HepG2 (cell line): Measurements from ENCODE around the gene TTC31. TPM values are rescaled to one million over a fixed set of nuclear protein-coding genes. Genes with fewer than 3 reads are reported as not detected.

Source experiments
- CBX5 ChIP-seq: sonication (generic); formaldehyde crosslinking; IDR thresholded peaks from 2 replicates; pipeline ENCODE4 v1.4.0; 2020; ENCODE audit warnings: missing genetic modification reagents, borderline replicate concordance
- CREB3 ChIP-seq: sonication (generic); formaldehyde crosslinking; IDR thresholded peaks from 2 replicates; pipeline ENCODE4 v1.5.0; 2020; ENCODE audit warnings: missing genetic modification reagents
- FOXK1 ChIP-seq: sonication (generic); formaldehyde crosslinking; IDR thresholded peaks from 2 replicates; pipeline ENCODE4 v1.4.0; 2020; ENCODE audit warnings: low read depth, missing genetic modification reagents, borderline replicate concordance
- FOXM1 ChIP-seq: sonication (generic); formaldehyde crosslinking; IDR thresholded peaks from 2 replicates; pipeline ENCODE4 v1.5.0; 2020; ENCODE audit warnings: missing genetic modification reagents
- HINFP ChIP-seq: sonication (generic); formaldehyde crosslinking; IDR thresholded peaks from 2 replicates; pipeline ENCODE4 v1.4.0; 2020; ENCODE audit warnings: low read depth, mild to moderate bottlenecking, missing genetic modification reagents
- LBX2 ChIP-seq: sonication (generic); formaldehyde crosslinking; IDR thresholded peaks from 2 replicates; pipeline ENCODE4 v1.5.0; 2020; ENCODE audit warnings: missing genetic modification reagents, mild to moderate bottlenecking, borderline replicate concordance
- MYNN ChIP-seq: sonication (generic); formaldehyde crosslinking; IDR thresholded peaks from 2 replicates; pipeline ENCODE4 v1.4.0; 2020; ENCODE audit warnings: mild to moderate bottlenecking, low read depth, missing genetic modification reagents
- RFXAP ChIP-seq: sonication (generic); formaldehyde crosslinking; IDR thresholded peaks from 2 replicates; pipeline ENCODE4 v1.4.0; 2020; ENCODE audit warnings: missing genetic modification reagents, borderline replicate concordance
- SETDB1 ChIP-seq: sonication (generic); formaldehyde crosslinking; IDR thresholded peaks from 2 replicates; pipeline ENCODE4 v1.5.1; 2020; ENCODE audit warnings: missing genetic modification reagents, mild to moderate bottlenecking, borderline replicate concordance
- SP140L ChIP-seq: sonication (generic); formaldehyde crosslinking; IDR thresholded peaks from 2 replicates; pipeline ENCODE4 v1.4.0; 2020; ENCODE audit warnings: missing genetic modification reagents, borderline replicate concordance
- THAP8 ChIP-seq: sonication (generic); formaldehyde crosslinking; IDR thresholded peaks from 2 replicates; pipeline ENCODE4 v1.5.1; 2020; ENCODE audit warnings: missing genetic modification reagents, mild to moderate bottlenecking, borderline replicate concordance
- TOPORS ChIP-seq: sonication (generic); formaldehyde crosslinking; IDR thresholded peaks from 2 replicates; pipeline ENCODE4 v1.8.0; 2023; ENCODE audit warnings: mild to moderate bottlenecking, missing genetic modification reagents
- ZFP90 ChIP-seq: sonication (generic); formaldehyde crosslinking; IDR thresholded peaks from 2 replicates; pipeline ENCODE4 v1.8.0; 2022; ENCODE audit warnings: missing genetic modification reagents, mild to moderate bottlenecking, inconsistent platforms, borderline replicate concordance
- ZFYVE20 ChIP-seq: sonication (generic); formaldehyde crosslinking; IDR thresholded peaks from 2 replicates; pipeline ENCODE4 v1.8.0; 2023; ENCODE audit warnings: low read depth, mild to moderate bottlenecking, moderate library complexity, missing genetic modification reagents, borderline replicate concordance
- ZNF143 ChIP-seq: sonication (generic); formaldehyde crosslinking; IDR thresholded peaks from 2 replicates; pipeline ENCODE4 v1.4.0; 2020; ENCODE audit warnings: missing genetic modification reagents
- ZNF281 ChIP-seq: sonication (generic); formaldehyde crosslinking; IDR thresholded peaks from 2 replicates; pipeline ENCODE4 v1.4.0; 2020; ENCODE audit warnings: missing genetic modification reagents, borderline replicate concordance
- ZNF367 ChIP-seq: sonication (generic); formaldehyde crosslinking; IDR thresholded peaks from 2 replicates; pipeline ENCODE4 v1.4.0; 2020; ENCODE audit warnings: missing genetic modification reagents, borderline replicate concordance
- ZNF572 ChIP-seq: sonication (generic); formaldehyde crosslinking; IDR thresholded peaks from 2 replicates; pipeline ENCODE4 v1.5.1; 2020; ENCODE audit warnings: mild to moderate bottlenecking, missing genetic modification reagents
- ZNF605 ChIP-seq: sonication (generic); formaldehyde crosslinking; IDR thresholded peaks from 2 replicates; pipeline ENCODE4 v1.8.0; 2022; ENCODE audit warnings: mild to moderate bottlenecking, missing genetic modification reagents
- ZNF761 ChIP-seq: sonication (generic); formaldehyde crosslinking; conservative IDR thresholded peaks from 2 replicates; pipeline ENCODE4 v1.4.0; 2020; ENCODE audit warnings: mild to moderate bottlenecking, missing genetic modification reagents
- ZNF782 ChIP-seq: sonication (generic); formaldehyde crosslinking; IDR thresholded peaks from 2 replicates; pipeline ENCODE4 v1.4.0; 2020; ENCODE audit warnings: missing genetic modification reagents, mild to moderate bottlenecking, borderline replicate concordance
- ZNF850 ChIP-seq: sonication (generic); formaldehyde crosslinking; conservative IDR thresholded peaks from 2 replicates; pipeline ENCODE4 v1.9.0; 2021; ENCODE audit warnings: mild to moderate bottlenecking, missing genetic modification reagents
- polyA plus RNA-seq, 8 experiments: library from polyadenylated mRNA; depleted of rRNA in 3 of 8; stranded (reverse) in 7 of 8; unstranded in 1 of 8; fragments of >200 nt; fragmentation: Illumina TruSeq in 4 of 8; extraction: Trizol in 4 of 8; gene quantifications; 2 replicates each; pipeline versions ENCODE4 v1.2.1 to v1.2.3, GENCODE V29; 2011 to 2016; ENCODE audit warnings: low read depth in 4 of 8, missing spikeins in 1 of 8, mixed read lengths in 1 of 8; ENCODE audit not compliant: insufficient read depth in 1 of 8
- total RNA-seq, 5 experiments: library from RNA; depleted of rRNA; stranded (reverse); fragments of >200 nt; fragmentation: Illumina TruSeq; extraction: Trizol; gene quantifications; 2 replicates each; pipeline ENCODE4 v1.2.3, GENCODE V29; 2016; ENCODE audit warnings: low read depth in 1 of 5

TTC31 gene
- total and polyA plus RNA-seq, 2 of the 13 experiments (the other 11 are each of a cell fraction or from before 2014, with no cell fraction given) = 28.3 to 39.5 TPM

GRCh38 chr2:74440378-74441169 is 42.3 kb upstream of the TTC31 start (continued):
- TF ChIP-seq SP140L (CRISPR knock-in tag) = no peak; the same call in 1 of the 2 replicates
- TF ChIP-seq ZNF761 (CRISPR knock-in tag) = peak; percentile 94; the same call in 1 of the 2 replicates
- TF ChIP-seq ZNF367 (CRISPR knock-in tag) = no peak
- TF ChIP-seq FOXK1 (CRISPR knock-in tag) = 0 out of 2 replicates have a peak, but pooled peaks have one; percentile 56
- TF ChIP-seq ZFP90 = peak; percentile 15; the same call in 1 of the 2 replicates
- 0 out of 2 replicates have a peak, but pooled peaks have one; percentile 59 for TF ChIP-seq THAP8 (CRISPR knock-in tag)
- peak; percentile 31; the same call in 1 of the 2 replicates for TF ChIP-seq MYNN
- no peak for TF ChIP-seq SETDB1 (CRISPR knock-in tag)
- TF ChIP-seq TOPORS (CRISPR knock-in tag) = no peak; the same call in 1 of the 2 replicates
- TF ChIP-seq HINFP (CRISPR knock-in tag) = peak; percentile 80
- no peak for TF ChIP-seq ZNF572
- no peak for TF ChIP-seq LBX2 (CRISPR knock-in tag)
- TF ChIP-seq ZNF782 (CRISPR knock-in tag) = peak; percentile 40; the same call in 1 of the 2 replicates
- TF ChIP-seq ZNF281 (CRISPR knock-in tag) = peak; percentile 58; the same call in 1 of the 2 replicates
- TF ChIP-seq ZNF850 (CRISPR knock-in tag) = no peak
- TF ChIP-seq ZFYVE20 (CRISPR knock-in tag) = 0 out of 2 replicates have a peak, but pooled peaks have one; percentile 1
- no peak for TF ChIP-seq RFXAP (CRISPR knock-in tag)
- TF ChIP-seq ZNF605 = peak; percentile 80; the same call in 1 of the 2 replicates
- peak; percentile 57; the same call in 1 of the 2 replicates for TF ChIP-seq CREB3 (CRISPR knock-in tag)
- 0 out of 2 replicates have a peak, but pooled peaks have one; percentile 76 for TF ChIP-seq FOXM1 (CRISPR knock-in tag)
- TF ChIP-seq ZNF143 (CRISPR knock-in tag) = peak; percentile 7
- TF ChIP-seq CBX5 (CRISPR knock-in tag) = peak; percentile 20; the same call in 1 of the 2 replicates
